GM12865 (cell line): ENCODE measurements around the gene ANO6.

Source experiments
- DNase-seq: peaks from one replicate; pipeline ENCODE4 v3.0.0; 2010; ENCODE audit warnings: low read depth
- H3K4me3 ChIP-seq: 2 replicates; pipeline ENCODE4 v1.5.1; 2011; ENCODE audit warnings: mild to moderate bottlenecking, low read depth, low read length, control low read depth
- CTCF ChIP-seq: IDR thresholded peaks from 2 replicates; pipeline ENCODE4 v1.5.1; 2011; ENCODE audit warnings: low read length, control low read depth, low read depth, inconsistent platforms; ENCODE audit not compliant: insufficient read depth; ENCODE audit errors: missing control alignments

ANO6 gene

GRCh38 chr12:45427042-45427441, 211.1 kb downstream of the ANO6 start:
- no peak for DNase-seq
- H3K4me3 ChIP-seq, result no peak overlapping the region
- no peak for TF ChIP-seq CTCF

- no peak overlapping the region for H3K4me3 ChIP-seq
- no peak for DNase-seq
- no peak for TF ChIP-seq CTCF
Measured at GRCh38 chr12:45429831-45430230, 213.9 kb downstream of the ANO6 start.

- no peak overlapping the region for H3K4me3 ChIP-seq
- no peak for TF ChIP-seq CTCF
- no peak for DNase-seq
Measured at GRCh38 chr12:45431126-45431525, 215.2 kb downstream of the ANO6 start.

- H3K4me3 ChIP-seq, result no peak overlapping the region
- no peak for TF ChIP-seq CTCF
- DNase-seq, result no peak
Measured at GRCh38 chr12:45432710-45433109, 216.8 kb downstream of the ANO6 start.

- H3K4me3 ChIP-seq, result no peak overlapping the region
- no peak for TF ChIP-seq CTCF
- DNase-seq, result no peak
Measured at GRCh38 chr12:45433441-45433868, 217.6 kb downstream of the ANO6 start.

GRCh38 chr12:45434094-45434493, 218.2 kb downstream of the ANO6 start:
- no peak overlapping the region for H3K4me3 ChIP-seq
- TF ChIP-seq CTCF, result no peak
- DNase-seq, result no peak

- no peak for TF ChIP-seq CTCF
- no peak overlapping the region for H3K4me3 ChIP-seq
- no peak for DNase-seq
Measured at GRCh38 chr12:45435945-45436710, 220.2 kb downstream of the ANO6 start.
